Measurements from ENCODE around the gene ANAPC16. TPM values are rescaled to one million over a fixed set of nuclear protein-coding genes. Genes with fewer than 3 reads are reported as not detected.
A peak's percentile ranks its signal among the peaks of the same experiment; 100 is the strongest.
"Not testable (repeated sequence)": the region's sequence is repeated elsewhere in the genome, so short reads cannot be mapped to it uniquely, and the experiment has no call there.

The ANAPC16 gene
- polyA plus RNA-seq, 4 donors, result 112 to 176 (median 141) TPM

GRCh38 chr10:72263613-72264241 is 47.9 kb downstream of the ANAPC16 start:
- H3K4me1 ChIP-seq (ENCODE audit: control insufficient read depth in 3 of 3, insufficient read depth in 2 of 3, low read depth in 1 of 3, low read length in 2 of 3), result peaks cover 5 to 38% (median 16%) of the 10 kb centered on the region in 3 donors
- peak; percentile 92 to 94 for DNase-seq
- WGBS, 3 donors, result 19 to 62% (median 28%) methylated on average over 6 of the region's 6 CpGs
- FAIRE-seq, result no peak
- no peaks in the 10 kb centered on the region for H3K36me3 ChIP-seq (ENCODE audit: control insufficient read depth in 3 of 3, insufficient read depth in 2 of 3, low read depth in 1 of 3, low read length in 3 of 3)
- no peaks in the 10 kb centered on the region for H3K27me3 ChIP-seq (ENCODE audit: control insufficient read depth in 3 of 3, insufficient read depth in 3 of 3, low read length in 3 of 3)
- no peak overlapping the region for H3K4me3 ChIP-seq (ENCODE audit: low read depth in 1 of 3, low read length in 3 of 3)
- H3K27ac ChIP-seq (ENCODE audit: low read depth in 1 of 3, low read length in 2 of 3), result peak overlapping the region in 2 of 3 donors; percentile 77 to 90
- H3K9me3 ChIP-seq (ENCODE audit: control insufficient read depth in 2 of 2, insufficient read depth in 1 of 2, low read depth in 1 of 2, low read length in 1 of 2), result no peaks in the 10 kb centered on the region

GRCh38 chr10:72264536-72264935 is 48.7 kb downstream of the ANAPC16 start:
- no peak for DNase-seq
- H3K27me3 ChIP-seq (ENCODE audit: control insufficient read depth in 3 of 3, insufficient read depth in 3 of 3, low read length in 3 of 3), result no peaks in the 10 kb centered on the region
- H3K9me3 ChIP-seq (ENCODE audit: control insufficient read depth in 2 of 2, insufficient read depth in 1 of 2, low read depth in 1 of 2, low read length in 1 of 2), result no peaks in the 10 kb centered on the region
- peaks cover 5 to 37% (median 15%) of the 10 kb centered on the region in 3 donors for H3K4me1 ChIP-seq (ENCODE audit: control insufficient read depth in 3 of 3, insufficient read depth in 2 of 3, low read depth in 1 of 3, low read length in 2 of 3)
- no peak overlapping the region for H3K27ac ChIP-seq (ENCODE audit: low read depth in 1 of 3, low read length in 2 of 3)
- H3K4me3 ChIP-seq (ENCODE audit: low read depth in 1 of 3, low read length in 3 of 3), result no peak overlapping the region
- no peaks in the 10 kb centered on the region for H3K36me3 ChIP-seq (ENCODE audit: control insufficient read depth in 3 of 3, insufficient read depth in 2 of 3, low read depth in 1 of 3, low read length in 3 of 3)
- WGBS, 3 donors, result 91 to 100% (median 98%) methylated on average over 1 of the region's 1 CpG
- no peak for FAIRE-seq

- Histone ChIP-seq H3K9me3 (ENCODE audit: control insufficient read depth in 2 of 2, insufficient read depth in 1 of 2, low read depth in 1 of 2, low read length in 1 of 2) (no peaks in the 10 kb centered on the region), H3K27me3 (ENCODE audit: control insufficient read depth in 3 of 3, insufficient read depth in 3 of 3, low read length in 3 of 3) (no peaks in the 10 kb centered on the region), H3K36me3 (ENCODE audit: control insufficient read depth in 3 of 3, insufficient read depth in 2 of 3, low read depth in 1 of 3, low read length in 3 of 3) (no peaks in the 10 kb centered on the region), H3K27ac (ENCODE audit: low read depth in 1 of 3, low read length in 2 of 3) (no peak overlapping the region), H3K4me3 (ENCODE audit: low read depth in 1 of 3, low read length in 3 of 3) (no peak overlapping the region), H3K4me1 (ENCODE audit: control insufficient read depth in 3 of 3, insufficient read depth in 2 of 3, low read depth in 1 of 3, low read length in 2 of 3) (peaks cover 0 to 27% (median 7%) of the 10 kb centered on the region in 3 donors)
- DNase-seq (no peak), FAIRE-seq (no peak)
- 87 to 94% (median 91%) methylated on average over 6 of the region's 6 CpGs for WGBS, 3 donors
These were observed 49.7 kb downstream of the ANAPC16 start for GRCh38 chr10:72265508-72265907.

GRCh38 chr10:72265990-72266865 is 50.4 kb downstream of the ANAPC16 start:
- Histone ChIP-seq H3K4me1 (ENCODE audit: control insufficient read depth in 3 of 3, insufficient read depth in 2 of 3, low read depth in 1 of 3, low read length in 2 of 3) (peaks cover 0 to 24% (median 6%) of the 10 kb centered on the region in 3 donors), H3K36me3 (ENCODE audit: control insufficient read depth in 3 of 3, insufficient read depth in 2 of 3, low read depth in 1 of 3, low read length in 3 of 3) (no peaks in the 10 kb centered on the region), H3K9me3 (ENCODE audit: control insufficient read depth in 2 of 2, insufficient read depth in 1 of 2, low read depth in 1 of 2, low read length in 1 of 2) (no peaks in the 10 kb centered on the region), H3K27ac (ENCODE audit: low read depth in 1 of 3, low read length in 2 of 3) (no peak overlapping the region), H3K27me3 (ENCODE audit: control insufficient read depth in 3 of 3, insufficient read depth in 3 of 3, low read length in 3 of 3) (no peaks in the 10 kb centered on the region), H3K4me3 (ENCODE audit: low read depth in 1 of 3, low read length in 3 of 3) (no peak overlapping the region)
- FAIRE-seq (no peak), DNase-seq (peak in 1 of 2 donors; percentile 50)
- WGBS, 3 donors, result 77 to 81% (median 81%) methylated on average over 11 of the region's 11 CpGs

- no peak for DNase-seq
- no peak overlapping the region for H3K4me3 ChIP-seq (ENCODE audit: low read depth in 1 of 3, low read length in 3 of 3)
- H3K27me3 ChIP-seq (ENCODE audit: control insufficient read depth in 3 of 3, insufficient read depth in 3 of 3, low read length in 3 of 3), result no peaks in the 10 kb centered on the region
- 90% methylated on average over 6 of the region's 6 CpGs for WGBS, 3 donors
- no peak for FAIRE-seq
- H3K36me3 ChIP-seq (ENCODE audit: control insufficient read depth in 3 of 3, insufficient read depth in 2 of 3, low read depth in 1 of 3, low read length in 3 of 3), result no peaks in the 10 kb centered on the region
- peaks cover 0 to 17% (median 4%) of the 10 kb centered on the region in 3 donors for H3K4me1 ChIP-seq (ENCODE audit: control insufficient read depth in 3 of 3, insufficient read depth in 2 of 3, low read depth in 1 of 3, low read length in 2 of 3)
- no peak overlapping the region for H3K27ac ChIP-seq (ENCODE audit: low read depth in 1 of 3, low read length in 2 of 3)
- H3K9me3 ChIP-seq (ENCODE audit: control insufficient read depth in 2 of 2, insufficient read depth in 1 of 2, low read depth in 1 of 2, low read length in 1 of 2), result no peaks in the 10 kb centered on the region
These were observed 51.6 kb downstream of the ANAPC16 start for GRCh38 chr10:72267381-72267780.

GRCh38 chr10:72267819-72268399 is 52.1 kb downstream of the ANAPC16 start:
- H3K27me3 ChIP-seq (ENCODE audit: control insufficient read depth in 3 of 3, insufficient read depth in 3 of 3, low read length in 3 of 3), result no peaks in the 10 kb centered on the region
- H3K4me3 ChIP-seq (ENCODE audit: low read depth in 1 of 3, low read length in 3 of 3), result no peak overlapping the region
- FAIRE-seq (no peak), DNase-seq (no peak)
- H3K27ac ChIP-seq (ENCODE audit: low read depth in 1 of 3, low read length in 2 of 3), result no peak overlapping the region
- peaks cover 0 to 19% (median 5%) of the 10 kb centered on the region in 3 donors for H3K4me1 ChIP-seq (ENCODE audit: control insufficient read depth in 3 of 3, insufficient read depth in 2 of 3, low read depth in 1 of 3, low read length in 2 of 3)
- no peaks in the 10 kb centered on the region for H3K36me3 ChIP-seq (ENCODE audit: control insufficient read depth in 3 of 3, insufficient read depth in 2 of 3, low read depth in 1 of 3, low read length in 3 of 3)
- H3K9me3 ChIP-seq (ENCODE audit: control insufficient read depth in 2 of 2, insufficient read depth in 1 of 2, low read depth in 1 of 2, low read length in 1 of 2), result no peaks in the 10 kb centered on the region
- WGBS, 3 donors, result 90 to 93% (median 92%) methylated on average over 14 to 15 of the region's 15 CpGs

- H3K27me3 ChIP-seq (ENCODE audit: control insufficient read depth in 3 of 3, insufficient read depth in 3 of 3, low read length in 3 of 3); DNase-seq; H3K27ac ChIP-seq (ENCODE audit: low read depth in 1 of 3, low read length in 2 of 3); H3K9me3 ChIP-seq (ENCODE audit: control insufficient read depth in 2 of 2, insufficient read depth in 1 of 2, low read depth in 1 of 2, low read length in 1 of 2); H3K4me3 ChIP-seq (ENCODE audit: low read depth in 1 of 3, low read length in 3 of 3); FAIRE-seq; H3K36me3 ChIP-seq (ENCODE audit: control insufficient read depth in 3 of 3, insufficient read depth in 2 of 3, low read depth in 1 of 3, low read length in 3 of 3): not testable (repeated sequence)
- H3K4me1 ChIP-seq (ENCODE audit: control insufficient read depth in 3 of 3, insufficient read depth in 2 of 3, low read depth in 1 of 3, low read length in 2 of 3), result peaks cover 0 to 13% (median 5%) of the 10 kb centered on the region in 3 donors
- WGBS, 3 donors, result 89 to 93% (median 92%) methylated on average over 5 of the region's 5 CpGs
These were observed 52.8 kb downstream of the ANAPC16 start for GRCh38 chr10:72268475-72269200.
